Effector memory CD4-positive, alpha-beta T cell (primary cell): Measurements from ENCODE around the gene MUC5AC.

Source experiments
- DNase-seq, 3 donors: peaks; one replicate each; pipeline ENCODE4 v3.0.0-alpha.2; 2020
- H3K27ac ChIP-seq: 2 replicates; pipeline ENCODE4 v1.7.0; 2013; ENCODE audit warnings: mild to moderate bottlenecking, low read length, moderate library complexity; ENCODE audit not compliant: insufficient read depth, poor library complexity, severe bottlenecking
- H3K27me3 ChIP-seq: replicated peaks from 2 replicates; pipeline ENCODE4 v1.7.0; 2013; ENCODE audit warnings: mild to moderate bottlenecking, low read length; ENCODE audit not compliant: insufficient read depth, control insufficient read depth, poor library complexity, severe bottlenecking
- H3K36me3 ChIP-seq: 2 replicates; pipeline ENCODE4 v1.7.0; 2013; ENCODE audit warnings: mild to moderate bottlenecking, low read length, moderate library complexity; ENCODE audit not compliant: control insufficient read depth, insufficient read depth
- H3K4me1 ChIP-seq: 2 replicates; pipeline ENCODE4 v1.7.0; 2013; ENCODE audit warnings: low read length, mild to moderate bottlenecking; ENCODE audit not compliant: control insufficient read depth, insufficient read depth, poor library complexity, severe bottlenecking
- H3K4me3 ChIP-seq: 2 replicates; pipeline ENCODE4 v1.7.0; 2013; ENCODE audit warnings: low read length, low read depth, mild to moderate bottlenecking; ENCODE audit not compliant: insufficient read depth, poor library complexity, severe bottlenecking
- H3K9me3 ChIP-seq: 2 replicates; pipeline ENCODE4 v1.7.0; 2013; ENCODE audit warnings: mild to moderate bottlenecking, low read length, moderate library complexity; ENCODE audit not compliant: control insufficient read depth

Gene MUC5AC

GRCh38 chr11:1192741-1193325 lies 35.1 kb downstream of the MUC5AC start:
- H3K9me3 ChIP-seq: no peaks in the 10 kb centered on the region
- no peak overlapping the region for H3K4me3 ChIP-seq
- no peaks in the 10 kb centered on the region for H3K27me3 ChIP-seq
- H3K4me1 ChIP-seq: no peaks in the 10 kb centered on the region
- DNase-seq: no peak
- no peak overlapping the region for H3K27ac ChIP-seq
- no peaks in the 10 kb centered on the region for H3K36me3 ChIP-seq

DNA sequence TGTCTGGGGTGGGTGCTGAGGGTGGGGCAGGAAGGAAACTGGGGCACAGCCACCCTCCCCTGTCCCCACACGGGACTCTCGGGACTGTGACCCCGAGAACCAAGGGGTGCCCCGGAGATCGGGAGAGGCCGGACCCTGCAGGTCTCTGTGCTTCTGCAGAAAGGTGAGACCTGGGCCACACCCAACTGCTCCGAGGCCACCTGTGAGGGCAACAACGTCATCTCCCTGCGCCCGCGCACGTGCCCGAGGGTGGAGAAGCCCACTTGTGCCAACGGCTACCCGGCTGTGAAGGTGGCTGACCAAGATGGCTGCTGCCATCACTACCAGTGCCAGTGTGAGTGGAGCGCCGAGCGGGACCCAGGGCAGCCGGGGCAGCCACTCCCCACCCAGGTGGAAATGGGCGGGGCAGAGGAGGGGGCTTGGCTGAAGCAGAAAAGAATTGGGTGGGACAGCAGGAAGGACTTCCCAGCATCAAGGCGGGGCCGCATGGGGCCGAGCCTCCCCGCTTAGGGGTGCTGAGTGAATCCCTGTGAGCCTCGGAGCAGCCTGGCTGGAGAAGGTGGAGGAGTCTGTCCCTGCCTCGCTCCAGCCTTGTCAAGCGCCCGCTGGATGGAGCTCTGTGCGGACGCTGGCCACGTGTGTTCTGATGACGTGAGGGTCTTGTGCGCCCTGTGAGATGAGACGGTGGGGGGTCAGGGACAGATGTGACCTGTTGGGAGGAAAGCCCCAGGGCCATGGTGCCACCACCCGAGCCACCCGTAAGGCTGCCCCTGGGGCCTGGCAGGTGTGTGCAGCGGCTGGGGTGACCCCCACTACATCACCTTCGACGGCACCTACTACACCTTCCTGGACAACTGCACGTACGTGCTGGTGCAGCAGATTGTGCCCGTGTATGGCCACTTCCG lies 35.8 kb downstream of the MUC5AC start:
- H3K4me1 ChIP-seq: no peaks in the 10 kb centered on the region
- H3K36me3 ChIP-seq: no peaks in the 10 kb centered on the region
- no peaks in the 10 kb centered on the region for H3K9me3 ChIP-seq
- no peak for DNase-seq
- no peak overlapping the region for H3K27ac ChIP-seq
- no peaks in the 10 kb centered on the region for H3K27me3 ChIP-seq
- no peak overlapping the region for H3K4me3 ChIP-seq

DNA sequence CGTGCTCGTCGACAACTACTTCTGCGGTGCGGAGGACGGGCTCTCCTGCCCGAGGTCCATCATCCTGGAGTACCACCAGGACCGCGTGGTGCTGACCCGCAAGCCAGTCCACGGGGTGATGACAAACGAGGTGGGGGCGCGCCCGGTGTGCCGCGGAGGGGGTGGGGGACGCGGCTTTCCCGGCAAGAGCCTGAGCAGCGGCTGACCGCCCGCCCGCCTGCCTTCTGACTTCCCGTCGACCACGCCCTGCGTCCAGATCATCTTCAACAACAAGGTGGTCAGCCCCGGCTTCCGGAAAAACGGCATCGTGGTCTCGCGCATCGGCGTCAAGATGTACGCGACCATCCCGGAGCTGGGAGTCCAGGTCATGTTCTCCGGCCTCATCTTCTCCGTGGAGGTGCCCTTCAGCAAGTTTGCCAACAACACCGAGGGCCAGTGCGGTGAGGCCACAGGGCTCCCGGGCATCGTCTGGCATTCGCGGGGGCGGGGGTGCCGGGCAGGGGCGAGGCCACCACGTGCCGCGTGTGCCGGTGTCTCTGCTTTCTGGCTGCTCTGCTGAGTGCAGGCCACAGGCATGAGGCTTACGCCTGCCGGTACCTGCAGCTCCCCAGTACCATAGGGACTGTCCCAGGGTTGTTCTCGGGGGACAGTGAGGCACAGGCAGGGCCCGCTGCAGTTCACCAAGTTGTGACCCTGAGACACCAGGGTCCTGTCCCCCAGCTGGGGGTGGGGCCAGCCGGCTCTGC lies 36.7 kb downstream of the MUC5AC start:
- H3K4me3 ChIP-seq: no peak overlapping the region

DNA sequence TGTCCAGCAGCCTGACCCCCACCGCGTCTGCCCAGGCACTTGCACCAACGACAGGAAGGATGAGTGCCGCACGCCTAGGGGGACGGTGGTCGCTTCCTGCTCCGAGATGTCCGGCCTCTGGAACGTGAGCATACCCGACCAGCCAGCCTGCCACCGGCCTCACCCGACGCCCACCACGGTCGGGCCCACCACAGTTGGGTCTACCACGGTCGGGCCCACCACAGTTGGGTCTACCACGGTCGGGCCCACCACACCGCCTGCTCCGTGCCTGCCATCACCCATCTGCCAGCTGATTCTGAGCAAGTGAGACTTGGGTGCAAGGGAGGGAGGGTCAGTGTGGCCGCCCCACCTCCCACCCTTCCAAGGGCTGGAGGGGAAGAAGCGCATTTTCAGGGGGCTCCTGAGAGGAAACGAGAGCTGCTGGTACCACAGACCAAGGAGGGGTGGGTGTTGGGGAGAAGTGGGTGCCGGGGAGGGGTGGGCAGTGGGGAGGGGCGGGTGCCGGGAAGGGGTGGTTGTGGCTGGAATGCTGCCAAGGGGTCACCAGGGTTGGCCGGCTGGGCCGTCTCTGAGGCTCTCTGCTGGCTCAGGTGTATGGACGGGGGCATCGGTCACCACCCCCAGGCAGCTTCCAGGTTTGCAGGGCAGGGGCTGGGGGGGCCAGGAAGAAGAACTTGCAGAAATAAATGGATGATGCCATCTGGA lies 37.4 kb downstream of the MUC5AC start:
- DNase-seq: no peak
- Histone ChIP-seq H3K36me3 (no peaks in the 10 kb centered on the region), H3K27me3 (no peaks in the 10 kb centered on the region), H3K9me3 (no peaks in the 10 kb centered on the region), H3K4me3 (no peak overlapping the region), H3K27ac (no peak overlapping the region), H3K4me1 (no peaks in the 10 kb centered on the region)

More for the DNA sequence above, 36.7 kb downstream of the MUC5AC start:
- no peak for DNase-seq
- no peak overlapping the region for H3K27ac ChIP-seq
- no peaks in the 10 kb centered on the region for H3K9me3 ChIP-seq
- H3K36me3 ChIP-seq: no peaks in the 10 kb centered on the region
- no peaks in the 10 kb centered on the region for H3K4me1 ChIP-seq
- no peaks in the 10 kb centered on the region for H3K27me3 ChIP-seq

- DNase-seq: no peak
- H3K4me1 ChIP-seq: no peaks in the 10 kb centered on the region
Observed at GRCh38 chr11:1195682-1196515, 38.1 kb downstream of the MUC5AC start.

GRCh38 chr11:1196516-1197391 lies 39.0 kb downstream of the MUC5AC start:
- Histone ChIP-seq H3K4me3 (no peak overlapping the region), H3K27me3 (no peaks in the 10 kb centered on the region), H3K9me3 (no peaks in the 10 kb centered on the region), H3K36me3 (no peaks in the 10 kb centered on the region), H3K4me1 (no peaks in the 10 kb centered on the region), H3K27ac (no peak overlapping the region)
- DNase-seq: no peak

More at GRCh38 chr11:1195682-1196515, 38.1 kb downstream of the MUC5AC start:
- H3K27me3 ChIP-seq: no peaks in the 10 kb centered on the region
- H3K27ac ChIP-seq: no peak overlapping the region
- no peak overlapping the region for H3K4me3 ChIP-seq
- H3K36me3 ChIP-seq: no peaks in the 10 kb centered on the region
- H3K9me3 ChIP-seq: no peaks in the 10 kb centered on the region

DNA sequence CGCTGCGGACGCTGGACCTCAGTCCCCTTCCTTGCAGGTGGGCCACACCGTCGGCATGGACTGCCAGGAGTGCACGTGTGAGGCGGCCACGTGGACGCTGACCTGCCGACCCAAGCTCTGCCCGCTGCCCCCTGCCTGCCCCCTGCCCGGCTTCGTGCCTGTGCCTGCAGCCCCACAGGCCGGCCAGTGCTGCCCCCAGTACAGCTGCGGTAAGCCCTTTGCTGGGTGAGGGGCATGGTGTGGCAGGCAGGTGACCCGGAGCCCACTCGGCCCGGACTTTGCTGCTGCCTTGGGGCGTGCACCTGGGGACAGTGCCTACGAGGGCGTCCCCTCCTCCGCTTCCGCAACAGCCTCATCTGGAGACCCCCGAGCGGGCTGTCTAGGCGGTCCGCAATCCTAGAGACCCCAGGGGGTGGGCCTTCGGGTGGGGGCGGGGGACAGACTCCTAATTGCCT lies 39.7 kb downstream of the MUC5AC start:
- Histone ChIP-seq H3K27ac (no peak overlapping the region), H3K27me3 (no peaks in the 10 kb centered on the region), H3K9me3 (no peaks in the 10 kb centered on the region), H3K4me1 (no peaks in the 10 kb centered on the region), H3K36me3 (no peaks in the 10 kb centered on the region), H3K4me3 (no peak overlapping the region)
- no peak for DNase-seq

DNA sequence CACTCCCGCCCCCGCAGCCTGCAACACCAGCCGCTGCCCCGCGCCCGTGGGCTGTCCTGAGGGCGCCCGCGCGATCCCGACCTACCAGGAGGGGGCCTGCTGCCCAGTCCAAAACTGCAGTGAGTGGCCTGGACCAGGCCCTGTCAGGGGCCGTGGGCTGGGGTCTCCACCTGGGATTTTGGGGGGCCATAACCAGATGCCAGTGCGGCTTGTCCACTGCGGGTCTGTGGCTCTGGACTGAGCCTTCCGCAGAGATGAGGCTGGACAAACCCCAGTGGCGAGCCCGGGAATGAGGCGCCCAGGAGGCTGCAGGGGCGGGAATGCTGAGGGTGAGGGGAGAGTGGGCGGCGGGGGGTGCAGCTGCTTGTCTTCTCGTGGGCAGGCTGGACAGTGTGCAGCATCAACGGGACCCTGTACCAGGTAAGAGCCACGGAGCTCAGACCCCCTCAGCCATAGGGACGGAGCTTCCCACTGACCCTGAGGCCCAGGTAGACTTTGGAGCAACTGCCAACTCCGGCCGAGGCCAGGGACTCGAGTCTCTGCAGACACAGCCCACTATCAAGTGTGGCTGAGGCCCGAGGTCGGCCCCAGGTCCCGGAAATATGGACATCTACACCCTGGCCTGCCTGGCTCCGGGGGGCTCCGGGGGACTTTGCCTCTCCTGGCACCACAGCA lies 40.3 kb downstream of the MUC5AC start:
- Histone ChIP-seq H3K36me3 (no peaks in the 10 kb centered on the region), H3K4me3 (no peak overlapping the region), H3K27ac (no peak overlapping the region), H3K27me3 (peaks cover 3% of the 10 kb centered on the region), H3K4me1 (peaks cover 2% of the 10 kb centered on the region), H3K9me3 (no peaks in the 10 kb centered on the region)
- DNase-seq: no peak
